Kidney epithelial cell (primary cell): ENCODE data around the gene PXN. TPM values are rescaled to one million over a fixed set of nuclear protein-coding genes. Genes with fewer than 3 reads are reported as not detected.
"Not testable (repeated sequence)": the region's sequence is repeated elsewhere in the genome, so short reads cannot be mapped to it uniquely, and the experiment has no call there.

Source experiments
- DNase-seq: peaks from one replicate; pipeline ENCODE4 v3.0.0-alpha.2; 2010; ENCODE audit warnings: low read depth
- H3K27me3 ChIP-seq: 2 replicates; pipeline ENCODE4 v1.6.0; 2011; ENCODE audit warnings: low read length; ENCODE audit not compliant: control insufficient read depth, insufficient read depth
- H3K36me3 ChIP-seq: 2 replicates; pipeline ENCODE4 v1.5.1; 2011; ENCODE audit warnings: low read length; ENCODE audit not compliant: control insufficient read depth, insufficient read depth
- H3K4me3 ChIP-seq: 2 replicates; pipeline ENCODE4 v1.5.1; 2011; ENCODE audit warnings: low read depth, mild to moderate bottlenecking, control low read depth, low read length
- total RNA-seq: library from RNA; depleted of rRNA; stranded (reverse); fragments of >200 nt; gene quantifications from 2 replicates; pipeline ENCODE4 v1.2.3, GENCODE V29; 2015
- TF ChIP-seq, protein P1 (sequence below): IDR thresholded peaks from 2 replicates; pipeline ENCODE4 v1.5.1; 2011; ENCODE audit warnings: mild to moderate bottlenecking, moderate library complexity, low read length, control low read depth, inconsistent platforms; ENCODE audit not compliant: insufficient read depth, poor library complexity, severe bottlenecking

The PXN gene
- total RNA-seq, 1 donor from 2014 or later = 88.1 TPM

DNA sequence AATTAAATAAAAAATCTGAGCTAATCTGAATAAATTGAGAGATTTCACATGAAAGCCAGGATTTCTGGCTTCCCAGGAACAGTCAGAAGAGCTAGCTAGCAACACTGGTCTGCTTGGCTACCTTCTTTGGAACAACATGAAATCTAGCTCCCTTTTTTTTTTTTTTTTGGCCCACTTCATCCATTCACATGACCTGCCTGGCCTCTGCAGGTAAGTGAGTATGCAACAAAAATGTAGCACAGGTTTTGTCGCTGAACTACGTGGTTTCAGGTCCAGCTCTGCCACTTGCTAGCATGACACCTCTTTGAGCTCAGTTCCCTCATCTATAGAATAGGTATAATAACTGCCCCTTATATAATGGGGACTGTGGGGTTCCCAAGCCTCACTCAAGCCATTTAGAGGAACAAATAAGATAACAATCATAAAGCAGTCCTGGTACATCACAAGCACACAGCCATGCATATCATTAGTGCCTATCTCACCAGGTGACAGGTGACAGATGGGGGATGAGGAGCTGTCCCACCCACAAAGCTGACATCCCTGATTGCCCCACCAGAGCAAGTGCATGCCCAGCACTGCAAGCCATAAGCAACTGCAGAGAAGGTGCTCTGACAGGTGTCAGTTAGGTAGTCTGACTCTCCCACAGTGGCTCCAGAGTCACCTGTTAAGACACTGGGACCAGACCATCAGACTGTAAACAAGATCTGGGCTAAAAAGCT, 25.6 kb downstream of the PXN start:
- no peak for DNase-seq
- H3K36me3 ChIP-seq = no peaks in the 10 kb centered on the region
- TF ChIP-seq, protein P1, sequence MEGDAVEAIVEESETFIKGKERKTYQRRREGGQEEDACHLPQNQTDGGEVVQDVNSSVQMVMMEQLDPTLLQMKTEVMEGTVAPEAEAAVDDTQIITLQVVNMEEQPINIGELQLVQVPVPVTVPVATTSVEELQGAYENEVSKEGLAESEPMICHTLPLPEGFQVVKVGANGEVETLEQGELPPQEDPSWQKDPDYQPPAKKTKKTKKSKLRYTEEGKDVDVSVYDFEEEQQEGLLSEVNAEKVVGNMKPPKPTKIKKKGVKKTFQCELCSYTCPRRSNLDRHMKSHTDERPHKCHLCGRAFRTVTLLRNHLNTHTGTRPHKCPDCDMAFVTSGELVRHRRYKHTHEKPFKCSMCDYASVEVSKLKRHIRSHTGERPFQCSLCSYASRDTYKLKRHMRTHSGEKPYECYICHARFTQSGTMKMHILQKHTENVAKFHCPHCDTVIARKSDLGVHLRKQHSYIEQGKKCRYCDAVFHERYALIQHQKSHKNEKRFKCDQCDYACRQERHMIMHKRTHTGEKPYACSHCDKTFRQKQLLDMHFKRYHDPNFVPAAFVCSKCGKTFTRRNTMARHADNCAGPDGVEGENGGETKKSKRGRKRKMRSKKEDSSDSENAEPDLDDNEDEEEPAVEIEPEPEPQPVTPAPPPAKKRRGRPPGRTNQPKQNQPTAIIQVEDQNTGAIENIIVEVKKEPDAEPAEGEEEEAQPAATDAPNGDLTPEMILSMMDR = no peak
- H3K27me3 ChIP-seq = no peaks in the 10 kb centered on the region
- H3K4me3 ChIP-seq = no peak overlapping the region

DNA sequence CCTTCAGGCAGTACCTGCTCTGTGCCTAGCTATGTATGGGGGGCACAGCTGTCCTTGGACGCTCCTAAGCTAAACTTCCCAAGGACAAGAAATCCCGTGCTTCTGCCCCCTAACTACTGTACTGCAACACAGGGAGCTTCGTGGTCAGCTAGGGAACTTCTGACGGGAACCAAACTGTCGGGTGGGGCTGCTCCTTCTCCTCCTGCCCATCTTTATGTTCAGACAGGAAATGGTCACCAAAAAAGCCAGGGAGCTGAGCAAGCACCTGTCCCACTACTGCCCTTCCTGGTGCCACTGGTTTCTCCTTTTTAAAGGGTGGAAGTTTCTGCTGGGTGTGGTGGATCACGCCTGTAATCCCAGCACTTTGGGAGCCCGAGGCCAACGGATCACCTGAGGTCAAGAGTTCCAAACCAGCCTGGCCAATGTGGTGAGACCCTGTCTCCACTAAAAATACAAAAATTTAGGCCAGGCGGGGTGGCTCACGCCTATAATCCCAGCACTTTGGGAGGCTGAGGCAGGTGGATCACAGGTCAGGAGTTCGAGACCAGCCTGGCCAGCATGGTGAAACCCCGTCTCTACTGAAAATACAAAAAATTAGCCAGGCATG, 26.6 kb downstream of the PXN start:
- H3K36me3 ChIP-seq = no peaks in the 10 kb centered on the region
- TF ChIP-seq, protein P1 = no peak
- H3K4me3 ChIP-seq = no peak overlapping the region
- no peaks in the 10 kb centered on the region for H3K27me3 ChIP-seq
- no peak for DNase-seq

DNA sequence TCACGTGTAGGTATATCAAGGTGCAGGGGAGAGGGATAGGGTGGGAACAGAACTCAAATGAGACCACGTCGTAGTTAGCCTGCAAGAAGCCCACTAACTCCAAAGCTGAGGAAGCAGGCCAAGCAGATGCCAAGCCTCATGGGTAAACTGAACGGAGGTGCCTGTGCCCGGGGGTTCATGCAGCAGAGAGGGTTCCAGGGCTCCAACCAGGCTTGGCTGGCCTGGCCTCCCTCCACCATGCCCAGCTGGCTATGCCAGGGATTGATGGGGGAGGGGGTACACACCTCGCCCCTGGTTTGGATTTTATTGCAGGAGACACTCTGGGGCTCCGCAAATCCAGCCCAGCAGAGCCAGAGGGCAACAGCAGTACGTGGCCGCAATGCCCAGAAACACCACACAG, 27.3 kb downstream of the PXN start:
- H3K4me3 ChIP-seq = no peak overlapping the region
- H3K36me3 ChIP-seq = no peaks in the 10 kb centered on the region
- no peak for DNase-seq
- TF ChIP-seq, protein P1 = no peak
- no peaks in the 10 kb centered on the region for H3K27me3 ChIP-seq

DNA sequence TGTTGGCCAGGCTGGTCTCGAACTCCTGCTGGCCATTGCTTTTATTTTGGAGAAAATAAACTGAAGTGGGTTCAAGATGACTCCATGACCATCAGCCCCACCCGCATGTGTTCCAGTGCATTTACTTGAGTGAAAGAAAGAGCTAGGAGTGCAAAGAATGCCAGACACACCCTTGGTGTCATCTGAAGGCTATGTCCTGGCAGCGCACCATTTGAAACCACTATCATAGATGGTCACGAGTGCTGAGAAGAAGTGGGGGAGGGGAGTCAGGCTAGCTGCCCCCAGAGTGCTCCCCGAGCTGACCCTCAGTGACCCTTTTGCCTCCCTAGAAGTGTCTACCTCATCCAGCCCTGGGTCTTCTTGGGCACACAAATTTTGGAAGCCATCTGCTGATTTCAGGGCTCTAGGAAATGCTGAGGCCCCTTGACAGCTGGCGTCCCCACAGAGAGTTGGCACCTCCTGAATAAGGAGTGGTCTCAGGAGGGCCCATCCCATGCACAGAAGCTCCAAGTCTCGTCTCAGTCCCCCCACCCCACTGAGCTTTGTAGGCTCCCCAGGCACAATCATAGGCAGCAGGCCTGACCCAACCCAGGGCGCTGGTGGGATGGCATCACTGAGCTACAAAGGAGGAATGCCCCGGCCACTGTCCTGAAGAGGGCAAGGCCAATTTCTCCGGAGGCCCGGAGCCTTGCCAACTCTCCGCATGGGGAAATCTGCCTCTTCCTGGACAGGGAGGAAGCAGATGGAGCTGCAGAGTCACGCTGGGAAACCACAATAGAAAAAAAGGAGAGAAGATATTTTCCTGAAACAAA, 28.0 kb downstream of the PXN start:
- TF ChIP-seq, protein P1 = no peak
- Histone ChIP-seq H3K27me3 (no peaks in the 10 kb centered on the region), H3K36me3 (no peaks in the 10 kb centered on the region), H3K4me3 (no peak overlapping the region)
- no peak for DNase-seq

DNA sequence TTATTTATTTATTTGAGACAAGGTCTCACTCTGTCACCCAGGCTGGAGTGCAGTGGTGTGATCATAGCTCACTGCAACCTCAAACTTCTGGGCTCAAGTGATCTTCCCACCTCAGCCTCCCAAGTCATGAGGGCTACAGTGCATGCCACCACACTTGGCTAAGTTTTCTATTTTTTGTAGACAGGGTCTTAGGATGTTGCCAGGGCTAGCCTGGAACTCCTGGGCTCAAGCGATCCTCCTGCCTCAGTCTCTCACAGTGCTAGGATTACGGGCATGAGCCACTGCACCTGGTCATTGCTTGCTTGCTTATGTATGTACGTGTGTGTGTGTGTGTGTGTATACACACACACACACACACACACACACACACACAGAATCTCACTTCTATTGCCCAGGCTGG, 28.7 kb downstream of the PXN start:
- not testable (repeated sequence) for H3K36me3 ChIP-seq, DNase-seq, H3K27me3 ChIP-seq, H3K4me3 ChIP-seq
